Activated T-helper 1 cell treated with anti-CD3 and anti-CD28 coated beads, Interleukin-12 subunit alpha, Interleukin-12 subunit beta, Interleukin-2, Interleukin-4 antibody, amounts not matched to agents 30 ng/mL and 10 ng/mL and 1 ng/mL, durations not matched to agents 14 hours and 24 hours and 36 hours (primary cell): ENCODE measurements around the gene PTPN13. TPM values are rescaled to one million over a fixed set of nuclear protein-coding genes. Genes with fewer than 3 reads are reported as not detected.

Experiments used
- DNase-seq: peaks from one replicate; pipeline ENCODE4 v3.0.0; 2021; ENCODE audit warnings: low spot score
- H3K27ac Mint-ChIP-seq: one replicate; pipeline ENCODE4 v1.8.0; 2021; ENCODE audit warnings: mild to moderate bottlenecking, mixed read lengths
- H3K27me3 Mint-ChIP-seq: one replicate; pipeline ENCODE4 v1.8.0; 2022; ENCODE audit warnings: mild to moderate bottlenecking, moderate library complexity, mixed read lengths; ENCODE audit not compliant: insufficient read depth
- H3K36me3 Mint-ChIP-seq: one replicate; pipeline ENCODE4 v1.8.0; 2021; ENCODE audit warnings: low read depth, mixed read lengths
- H3K4me1 Mint-ChIP-seq: one replicate; pipeline ENCODE4 v1.8.0; 2021; ENCODE audit warnings: low read depth, mixed read lengths
- H3K4me3 Mint-ChIP-seq: one replicate; pipeline ENCODE4 v1.8.0; 2021; ENCODE audit warnings: mild to moderate bottlenecking, moderate library complexity, mixed read lengths
- H3K9me3 Mint-ChIP-seq: one replicate; pipeline ENCODE4 v1.8.0; 2021; ENCODE audit warnings: mixed read lengths
- intact Hi-C: fragments of 100-400 bp; cut with micrococcal nuclease; formaldehyde crosslinking; loops from one replicate; pipeline ENCODE4 v1.15.1; 2024
- total RNA-seq: library from RNA; stranded (reverse); gene quantifications from 2 replicates; pipeline ENCODE4 v1.2.3, GENCODE V29; 2022

The PTPN13 gene
- total RNA-seq, 1 donor from 2014 or later: 0.44 TPM

DNA sequence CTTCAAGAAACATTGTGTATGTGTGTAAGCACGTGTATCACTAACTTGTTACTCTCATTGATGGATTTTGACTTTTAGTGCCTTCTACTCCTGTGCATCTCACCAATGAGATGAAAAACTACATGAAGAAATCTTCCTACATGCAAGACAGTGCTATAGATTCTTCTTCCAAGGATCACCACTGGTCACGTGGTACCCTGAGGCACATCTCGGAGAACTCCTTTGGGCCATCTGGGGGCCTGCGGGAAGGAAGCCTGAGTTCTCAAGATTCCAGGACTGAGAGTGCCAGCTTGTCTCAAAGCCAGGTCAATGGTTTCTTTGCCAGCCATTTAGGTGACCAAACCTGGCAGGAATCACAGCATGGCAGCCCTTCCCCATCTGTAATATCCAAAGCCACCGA, 168.5 kb downstream of the PTPN13 start:
- Mint-ChIP-seq H3K4me3 (no peak overlapping the region), H3K9me3 (no peaks in the 10 kb centered on the region), H3K27me3 (peaks cover 1% of the 10 kb centered on the region), H3K36me3 (no peaks in the 10 kb centered on the region), H3K4me1 (no peaks in the 10 kb centered on the region), H3K27ac (no peak overlapping the region)
- intact Hi-C loops: no loop called here
- DNase-seq: no peak

DNA sequence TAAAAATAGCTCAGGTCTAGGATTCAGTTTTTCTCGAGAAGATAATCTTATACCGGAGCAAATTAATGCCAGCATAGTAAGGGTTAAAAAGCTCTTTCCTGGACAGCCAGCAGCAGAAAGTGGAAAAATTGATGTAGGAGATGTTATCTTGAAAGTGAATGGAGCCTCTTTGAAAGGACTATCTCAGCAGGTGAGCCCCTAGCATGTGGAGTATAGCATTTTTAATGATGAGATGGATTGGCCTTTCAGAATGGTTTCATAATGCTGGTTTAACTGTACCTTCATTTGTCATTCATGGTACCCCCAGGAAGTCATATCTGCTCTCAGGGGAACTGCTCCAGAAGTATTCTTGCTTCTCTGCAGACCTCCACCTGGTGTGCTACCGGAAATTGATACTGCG, 175.7 kb downstream of the PTPN13 start:
- H3K36me3 Mint-ChIP-seq: no peaks in the 10 kb centered on the region
- intact Hi-C loops: no loop called here
- H3K27ac Mint-ChIP-seq: no peak overlapping the region
- no peak for DNase-seq
- peaks cover 6% of the 10 kb centered on the region for H3K27me3 Mint-ChIP-seq
- H3K4me1 Mint-ChIP-seq: no peaks in the 10 kb centered on the region
- H3K9me3 Mint-ChIP-seq: no peaks in the 10 kb centered on the region
- no peak overlapping the region for H3K4me3 Mint-ChIP-seq

GRCh38 chr4:86771141-86771540, 177.0 kb downstream of the PTPN13 start:
- H3K27me3 Mint-ChIP-seq: peaks cover 6% of the 10 kb centered on the region
- intact Hi-C loops: no loop called here

DNA sequence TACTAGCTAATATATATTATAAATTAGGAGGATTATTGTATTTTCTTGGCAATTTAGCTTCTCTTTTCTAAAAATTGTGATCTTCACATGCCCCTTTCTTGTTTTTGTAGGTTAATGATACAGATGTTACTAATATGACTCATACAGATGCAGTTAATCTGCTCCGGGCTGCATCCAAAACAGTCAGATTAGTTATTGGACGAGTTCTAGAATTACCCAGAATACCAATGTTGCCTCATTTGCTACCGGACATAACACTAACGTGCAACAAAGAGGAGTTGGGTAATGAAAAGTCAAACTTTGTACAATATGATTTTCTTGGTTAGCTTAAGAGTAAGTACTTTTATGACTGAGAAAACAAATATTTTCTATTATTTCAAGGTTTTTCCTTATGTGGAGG, 180.9 kb downstream of the PTPN13 start:
- Mint-ChIP-seq H3K27ac (no peak overlapping the region), H3K27me3 (peaks cover 4% of the 10 kb centered on the region), H3K36me3 (no peaks in the 10 kb centered on the region), H3K9me3 (no peaks in the 10 kb centered on the region), H3K4me3 (no peak overlapping the region), H3K4me1 (no peaks in the 10 kb centered on the region)
- intact Hi-C loops: no loop called here
- no peak for DNase-seq

More at GRCh38 chr4:86771141-86771540, 177.0 kb downstream of the PTPN13 start:
- H3K4me1 Mint-ChIP-seq: no peaks in the 10 kb centered on the region
- H3K9me3 Mint-ChIP-seq: no peaks in the 10 kb centered on the region
- DNase-seq: no peak
- H3K27ac Mint-ChIP-seq: no peak overlapping the region
- H3K4me3 Mint-ChIP-seq: no peak overlapping the region
- H3K36me3 Mint-ChIP-seq: no peaks in the 10 kb centered on the region

DNA sequence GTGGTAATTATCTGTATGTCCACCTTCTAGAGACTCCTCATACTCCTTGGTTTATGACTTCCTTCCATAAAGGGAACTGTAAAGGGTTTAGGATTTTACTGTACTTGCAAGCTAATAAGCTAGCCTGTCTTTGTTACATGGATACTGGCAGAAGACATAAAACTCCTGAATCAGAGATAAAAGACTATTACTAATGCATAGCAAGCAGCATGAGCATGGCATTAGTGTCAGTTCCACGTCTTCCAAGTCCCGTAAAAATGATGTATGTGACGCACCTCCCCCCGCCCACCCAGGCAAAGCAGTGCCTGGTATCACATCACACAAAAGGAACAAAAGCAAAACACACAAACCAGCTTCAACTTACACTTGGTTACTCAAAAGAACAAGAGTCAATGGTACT, 184.1 kb downstream of the PTPN13 start:
- intact Hi-C loops: no loop called here
- no peaks in the 10 kb centered on the region for H3K36me3 Mint-ChIP-seq
- H3K27me3 Mint-ChIP-seq: no peaks in the 10 kb centered on the region
- no peak overlapping the region for H3K27ac Mint-ChIP-seq
- H3K4me3 Mint-ChIP-seq: no peak overlapping the region
- H3K9me3 Mint-ChIP-seq: no peaks in the 10 kb centered on the region
- no peak for DNase-seq
- no peaks in the 10 kb centered on the region for H3K4me1 Mint-ChIP-seq

- no peak for DNase-seq
- Mint-ChIP-seq H3K27me3 (no peaks in the 10 kb centered on the region), H3K4me1 (no peaks in the 10 kb centered on the region), H3K4me3 (no peak overlapping the region), H3K36me3 (no peaks in the 10 kb centered on the region), H3K27ac (no peak overlapping the region), H3K9me3 (no peaks in the 10 kb centered on the region)
- intact Hi-C loops: no loop called here
Measured at GRCh38 chr4:86788826-86789225, 194.7 kb downstream of the PTPN13 start.

DNA sequence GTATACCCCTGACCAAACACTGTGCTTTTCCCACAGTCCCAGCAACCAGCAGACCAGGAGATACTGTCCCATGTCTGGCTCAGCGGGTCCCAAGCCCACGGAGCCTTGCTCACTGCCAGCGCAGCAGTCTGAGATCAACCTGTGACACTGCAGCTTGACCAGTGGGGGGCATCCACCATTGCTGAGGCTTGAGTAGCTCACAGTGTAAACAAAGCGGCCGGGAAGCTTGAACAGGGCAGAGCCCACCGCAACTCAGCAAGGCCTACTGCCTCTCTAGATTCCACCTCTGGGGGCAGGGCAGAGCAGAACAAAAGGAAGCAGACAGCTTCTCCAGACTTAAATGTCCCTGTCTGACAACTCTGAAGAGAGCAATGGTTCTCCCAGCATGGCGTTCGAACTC, 197.0 kb downstream of the PTPN13 start:
- intact Hi-C loops: no loop called here
- no peak overlapping the region for H3K27ac Mint-ChIP-seq
- H3K4me3 Mint-ChIP-seq: no peak overlapping the region
- peaks cover 2% of the 10 kb centered on the region for H3K27me3 Mint-ChIP-seq
- no peaks in the 10 kb centered on the region for H3K4me1 Mint-ChIP-seq
- no peaks in the 10 kb centered on the region for H3K9me3 Mint-ChIP-seq
- no peaks in the 10 kb centered on the region for H3K36me3 Mint-ChIP-seq
- no peak for DNase-seq

GRCh38 chr4:86809809-86810208, 215.7 kb downstream of the PTPN13 start:
- H3K4me1 Mint-ChIP-seq: no peaks in the 10 kb centered on the region
- no peaks in the 10 kb centered on the region for H3K36me3 Mint-ChIP-seq
- H3K4me3 Mint-ChIP-seq: no peak overlapping the region
- no peaks in the 10 kb centered on the region for H3K9me3 Mint-ChIP-seq
- H3K27me3 Mint-ChIP-seq: no peaks in the 10 kb centered on the region
- no peak overlapping the region for H3K27ac Mint-ChIP-seq
- DNase-seq: no peak
- intact Hi-C loops: no loop called here

DNA sequence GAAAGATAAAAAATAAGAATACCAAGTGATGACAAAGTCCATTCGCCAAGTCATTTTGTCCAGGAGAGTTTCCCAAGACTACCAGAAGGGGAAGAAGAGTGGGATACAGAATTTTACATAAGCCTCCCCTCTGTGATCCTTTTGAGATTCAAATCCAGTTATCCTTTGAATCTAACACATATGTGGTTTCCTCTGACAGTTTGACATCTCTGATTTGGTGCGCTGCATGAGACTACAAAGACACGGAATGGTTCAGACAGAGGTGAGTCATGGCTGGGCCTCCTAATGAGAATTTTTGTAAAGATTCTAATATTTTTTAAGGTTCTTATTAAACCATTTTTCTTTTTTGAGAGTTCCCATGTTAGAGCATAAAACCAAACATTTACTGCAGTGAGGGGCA, 216.7 kb downstream of the PTPN13 start:
- Mint-ChIP-seq H3K36me3 (no peaks in the 10 kb centered on the region), H3K9me3 (no peaks in the 10 kb centered on the region), H3K27me3 (no peaks in the 10 kb centered on the region), H3K27ac (no peak overlapping the region), H3K4me1 (no peaks in the 10 kb centered on the region), H3K4me3 (no peak overlapping the region)
- no peak for DNase-seq
- intact Hi-C loops: no loop called here

GRCh38 chr4:86815653-86816052, 221.5 kb downstream of the PTPN13 start:
- no peak overlapping the region for H3K27ac Mint-ChIP-seq
- no peak for DNase-seq
- no peaks in the 10 kb centered on the region for H3K36me3 Mint-ChIP-seq
- no peaks in the 10 kb centered on the region for H3K27me3 Mint-ChIP-seq
- intact Hi-C loops: no loop called here
- H3K4me1 Mint-ChIP-seq: no peaks in the 10 kb centered on the region
- no peak overlapping the region for H3K4me3 Mint-ChIP-seq
- H3K9me3 Mint-ChIP-seq: peaks cover 8% of the 10 kb centered on the region

- H3K36me3 Mint-ChIP-seq: no peaks in the 10 kb centered on the region
- H3K27me3 Mint-ChIP-seq: no peaks in the 10 kb centered on the region
- no peak overlapping the region for H3K27ac Mint-ChIP-seq
- DNase-seq: no peak
- H3K9me3 Mint-ChIP-seq: peaks cover 8% of the 10 kb centered on the region
- intact Hi-C loops: no loop called here
- H3K4me3 Mint-ChIP-seq: no peak overlapping the region
- no peaks in the 10 kb centered on the region for H3K4me1 Mint-ChIP-seq
Measured at GRCh38 chr4:86816501-86817273, 222.6 kb downstream of the PTPN13 start.

DNA sequence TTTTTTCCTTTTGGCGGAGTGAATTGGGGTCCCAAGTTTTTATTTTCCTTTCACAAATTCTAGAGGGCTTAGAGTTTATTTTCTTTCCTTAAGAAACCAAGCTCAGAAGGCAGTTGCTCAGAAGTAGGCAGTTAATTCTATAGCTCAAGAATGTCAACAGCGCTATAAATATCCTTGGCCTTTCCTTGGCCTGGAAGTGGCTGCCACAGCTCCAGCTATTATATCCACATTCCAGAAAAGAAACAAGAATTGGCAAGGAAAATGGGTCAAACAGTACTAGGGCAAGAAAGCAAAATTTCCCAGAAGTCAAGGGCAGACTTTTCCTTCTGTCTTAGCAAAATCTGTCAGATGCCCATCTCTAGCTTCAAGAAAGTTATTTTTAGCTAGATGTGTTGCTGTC, 224.1 kb downstream of the PTPN13 start:
- no peak overlapping the region for H3K4me3 Mint-ChIP-seq
- no peaks in the 10 kb centered on the region for H3K36me3 Mint-ChIP-seq

GRCh38 chr4:86818841-86819240, 224.7 kb downstream of the PTPN13 start:
- Mint-ChIP-seq H3K4me1 (no peaks in the 10 kb centered on the region), H3K9me3 (peaks cover 8% of the 10 kb centered on the region), H3K27me3 (no peaks in the 10 kb centered on the region), H3K27ac (no peak overlapping the region), H3K36me3 (no peaks in the 10 kb centered on the region), H3K4me3 (no peak overlapping the region)
- intact Hi-C loops: no loop called here
- DNase-seq: no peak

More for the DNA sequence above, 224.1 kb downstream of the PTPN13 start:
- intact Hi-C loops: no loop called here
- no peak overlapping the region for H3K27ac Mint-ChIP-seq
- no peak for DNase-seq
- H3K9me3 Mint-ChIP-seq: peaks cover 8% of the 10 kb centered on the region
- no peaks in the 10 kb centered on the region for H3K4me1 Mint-ChIP-seq
- no peaks in the 10 kb centered on the region for H3K27me3 Mint-ChIP-seq

GRCh38 chr4:86819561-86819960, 225.4 kb downstream of the PTPN13 start:
- Mint-ChIP-seq H3K9me3 (peaks cover 8% of the 10 kb centered on the region), H3K27me3 (no peaks in the 10 kb centered on the region), H3K27ac (no peak overlapping the region), H3K36me3 (no peaks in the 10 kb centered on the region), H3K4me3 (no peak overlapping the region), H3K4me1 (no peaks in the 10 kb centered on the region)
- intact Hi-C loops: no loop called here
- no peak for DNase-seq
